PC-9 (cell line): ENCODE results near the gene WNK1. TPM values are rescaled to one million over a fixed set of nuclear protein-coding genes. Genes with fewer than 3 reads are reported as not detected.
A peak's percentile ranks its signal among the peaks of the same experiment; 100 is the strongest.
"Not testable (repeated sequence)": the region's sequence is repeated elsewhere in the genome, so short reads cannot be mapped to it uniquely, and the experiment has no call there.

Source experiments
- BruUV-seq: library from RNA; stranded (reverse); fragments of 400-500 nt; replicated peaks from 2 replicates; lab custom pipeline; 2021; lab: Mats Ljungman, UMichigan
- CTCF ChIA-PET: fragments of 300-600 bp; sonication (Branson Sonifier 250); formaldehyde crosslinking; loops from one replicate; lab custom pipeline; 2022; ENCODE audit warnings: antibody characterized with exemption; lab: Charles Lee
- POLR2A ChIA-PET: fragments of 300-600 bp; sonication (Branson Sonifier 250); formaldehyde crosslinking; loops from one replicate; lab custom pipeline; 2022; ENCODE audit warnings: antibody characterized with exemption; ENCODE audit not compliant: unreplicated experiment; lab: Charles Lee
- DNase-seq, 2 experiments: peaks; one replicate each; pipeline versions ENCODE4 v3.0.0 to v3.0.0-alpha.2; 2015 to 2022; ENCODE audit warnings: mixed read lengths in 1 of 2
- H2AFZ ChIP-seq: fragments of 200-600 bp; sonication (generic); 2 replicates; pipeline ENCODE4 v1.8.1; 2017; ENCODE audit warnings: antibody characterized with exemption
- H3F3A ChIP-seq: fragments of 200-600 bp; sonication (generic); 2 replicates; pipeline ENCODE4 v1.8.1; 2017; ENCODE audit warnings: antibody characterized with exemption, mild to moderate bottlenecking, low read depth; ENCODE audit not compliant: insufficient read depth
- H3K27ac ChIP-seq: fragments of 200-600 bp; sonication (generic); 2 replicates; pipeline ENCODE4 v1.6.1; 2016; ENCODE audit warnings: mixed run types
- H3K27me3 ChIP-seq: fragments of 200-600 bp; sonication (generic); 2 replicates; pipeline ENCODE4 v1.6.1; 2016; ENCODE audit warnings: low read depth, mixed run types; ENCODE audit not compliant: insufficient read depth
- H3K36me3 ChIP-seq: fragments of 200-600 bp; sonication (generic); 2 replicates; pipeline ENCODE4 v1.6.1; 2016; ENCODE audit warnings: low read depth, mixed run types
- H3K4me1 ChIP-seq: fragments of 200-600 bp; sonication (generic); replicated peaks from 2 replicates; pipeline ENCODE4 v1.6.1; 2016; ENCODE audit warnings: mixed run types; ENCODE audit not compliant: insufficient read depth
- H3K4me2 ChIP-seq: fragments of 200-600 bp; sonication (generic); 2 replicates; pipeline ENCODE4 v1.6.1; 2017; ENCODE audit warnings: mixed run types
- H3K4me3 ChIP-seq: fragments of 200-600 bp; sonication (generic); 2 replicates; pipeline ENCODE4 v1.6.1; 2016; ENCODE audit warnings: mixed run types
- H3K79me2 ChIP-seq: fragments of 200-600 bp; sonication (generic); 2 replicates; pipeline ENCODE4 v1.6.1; 2017; ENCODE audit warnings: low read depth, mixed run types
- H3K9me2 ChIP-seq: fragments of 200-600 bp; sonication (generic); 2 replicates; pipeline ENCODE4 v1.8.1; 2017; ENCODE audit warnings: mild to moderate bottlenecking; ENCODE audit not compliant: insufficient read depth
- H3K9me3 ChIP-seq: fragments of 200-600 bp; sonication (generic); 2 replicates; pipeline ENCODE4 v1.8.1; 2016; ENCODE audit warnings: low read depth; ENCODE audit not compliant: insufficient read depth
- H4K20me1 ChIP-seq: fragments of 200-600 bp; sonication (generic); 2 replicates; pipeline ENCODE4 v1.8.1; 2017; ENCODE audit not compliant: insufficient read depth
- CTCF ChIP-seq: fragments of 200-600 bp; sonication (generic); conservative IDR thresholded peaks from 2 replicates; pipeline ENCODE4 v1.6.1; 2017; ENCODE audit warnings: mixed run types, antibody characterized with exemption, mild to moderate bottlenecking, moderate library complexity
- EZH2 ChIP-seq: fragments of 200-600 bp; sonication (generic); IDR thresholded peaks from 2 replicates; pipeline ENCODE4 v1.8.0; 2017; ENCODE audit warnings: antibody characterized with exemption, low read depth
- intact Hi-C: fragments of 100-400 bp; cut with micrococcal nuclease; formaldehyde crosslinking; loops from one replicate; pipeline ENCODE4 v1.10.0; 2022; ENCODE audit not compliant: unreplicated experiment
- total RNA-seq: library from RNA; stranded (reverse); gene quantifications from 2 replicates; pipeline ENCODE4 v1.2.3, GENCODE V29; 2021

Gene WNK1
- total RNA-seq, 1 experiment from 2014 or later: 142 TPM

GRCh38 chr12:812950-813349 is 60.6 kb downstream of the WNK1 start:
- Histone ChIP-seq H2AFZ (no peak overlapping the region), H3F3A (peaks cover 35% of the 10 kb centered on the region; the same call in 1 of the 2 replicates), H3K9me2 (no peaks in the 10 kb centered on the region), H3K9me3 (no peaks in the 10 kb centered on the region), H3K79me2 (peaks cover 88% of the 10 kb centered on the region), H3K27me3 (no peaks in the 10 kb centered on the region), H3K27ac (no peak overlapping the region; the same call in 1 of the 2 replicates), H3K36me3 (peaks cover 19% of the 10 kb centered on the region), H4K20me1 (peaks cover 50% of the 10 kb centered on the region), H3K4me3 (no peak overlapping the region), H3K4me1 (peaks cover 10% of the 10 kb centered on the region), H3K4me2 (no peak overlapping the region)
- BruUV-seq: no TSS peak
- intact Hi-C loops: loop anchor here (10.0 kb wide), 1 partner anchor 302 kb away; no protein-coding TSS in a partner anchor
- POLR2A ChIA-PET: interaction anchor here (0.6 kb wide), 1 partner anchor 122 kb away, joined by 3 read pairs; no protein-coding TSS in a partner anchor
- CTCF ChIA-PET: no interaction called here
- TF ChIP-seq CTCF: no peak
- no peak for TF ChIP-seq EZH2
- no peak for DNase-seq

GRCh38 chr12:817456-817855 is 65.1 kb downstream of the WNK1 start:
- POLR2A ChIA-PET: interaction anchor here (0.8 kb wide), 1 partner anchor 132 kb away, joined by 13 read pairs; the partner anchor contains the start of gene RAD52
- DNase-seq: peak; percentile 35 to 47
- H3K4me2 ChIP-seq: not testable (repeated sequence)

GRCh38 chr12:817941-818600 is 65.7 kb downstream of the WNK1 start:
- Histone ChIP-seq H3K4me3 (no peak overlapping the region), H3F3A (peaks cover 20% of the 10 kb centered on the region; the same call in 1 of the 2 replicates), H3K9me2 (no peaks in the 10 kb centered on the region), H3K27ac (no peak overlapping the region), H3K27me3 (no peaks in the 10 kb centered on the region), H2AFZ (no peak overlapping the region), H3K79me2 (peaks cover 88% of the 10 kb centered on the region), H4K20me1 (peaks cover 19% of the 10 kb centered on the region), H3K9me3 (peaks cover 6% of the 10 kb centered on the region; the same call in 1 of the 2 replicates), H3K36me3 (peaks cover 19% of the 10 kb centered on the region), H3K4me2 (no peak overlapping the region), H3K4me1 (peaks cover 17% of the 10 kb centered on the region)
- CTCF ChIA-PET: interaction anchor here (0.6 kb wide), 1 partner anchor 60 kb away, joined by 7 read pairs; no protein-coding TSS in a partner anchor
- intact Hi-C loops: loop anchor here (5.0 to 10.0 kb wide), 3 partner anchors 274 to 789 kb away; no protein-coding TSS in a partner anchor
- BruUV-seq: no TSS peak
- no peak for DNase-seq
- POLR2A ChIA-PET: no interaction called here
- TF ChIP-seq EZH2 (no peak), CTCF (no peak; the same call in 1 of the 2 replicates)

More at GRCh38 chr12:817456-817855, 65.1 kb downstream of the WNK1 start:
- Histone ChIP-seq H4K20me1 (peaks cover 22% of the 10 kb centered on the region), H3K4me1 (peaks cover 17% of the 10 kb centered on the region), H3K79me2 (peaks cover 88% of the 10 kb centered on the region), H3F3A (peaks cover 24% of the 10 kb centered on the region; the same call in 1 of the 2 replicates), H3K36me3 (peaks cover 19% of the 10 kb centered on the region)
- CTCF ChIA-PET: interaction anchor here (0.6 to 0.9 kb wide), 3 partner anchors 60 to 298 kb away, joined by 4 to 7 read pairs (median 6); no protein-coding TSS in a partner anchor
- not testable (repeated sequence) for H3K9me2 ChIP-seq, H3K27ac ChIP-seq, BruUV-seq, H3K27me3 ChIP-seq, H2AFZ ChIP-seq, H3K4me3 ChIP-seq, H3K9me3 ChIP-seq
- intact Hi-C loops: loop anchor here (5.0 to 10.0 kb wide), 3 partner anchors 275 to 790 kb away; no protein-coding TSS in a partner anchor
